Endothelial cell of umbilical vein (primary cell): ENCODE data around the gene DAZL.
A peak's percentile ranks its signal among the peaks of the same experiment; 100 is the strongest.

Experiments used
- CTCF ChIP-seq, 2 donors: IDR thresholded peaks; 1 replicate in 1 of 2; 2 replicates in 1 of 2; pipeline ENCODE4 v1.5.1; 2011; ENCODE audit warnings: low read length in 2 of 2, mild to moderate bottlenecking in 2 of 2, moderate library complexity in 2 of 2, control low read depth in 1 of 2, inconsistent platforms in 1 of 2, low read depth in 1 of 2; ENCODE audit not compliant: insufficient read depth in 1 of 2; ENCODE audit errors: extremely low read depth in 1 of 2
- EZH2 ChIP-seq: IDR thresholded peaks from 2 replicates; pipeline ENCODE4 v1.6.1; 2012; ENCODE audit warnings: borderline replicate concordance, low read depth, mild to moderate bottlenecking, moderate library complexity, low read length, inconsistent platforms; ENCODE audit not compliant: severe bottlenecking
- FOS ChIP-seq: IDR thresholded peaks from 2 replicates; pipeline ENCODE4 v1.6.1; 2011; ENCODE audit warnings: mild to moderate bottlenecking, low read length, moderate library complexity, borderline replicate concordance; ENCODE audit not compliant: insufficient read depth
- JUN ChIP-seq: IDR thresholded peaks from 2 replicates; pipeline ENCODE4 v1.6.1; 2011; ENCODE audit warnings: borderline replicate concordance, low read depth; ENCODE audit not compliant: insufficient read length, insufficient read depth
- MYC ChIP-seq: IDR thresholded peaks from one replicate; pipeline ENCODE4 v1.6.1; 2011; ENCODE audit warnings: mild to moderate bottlenecking, low read depth, low read length
- POLR2A ChIP-seq: IDR thresholded peaks from 2 replicates; pipeline ENCODE4 v1.6.1; 2012; ENCODE audit warnings: low read depth, mild to moderate bottlenecking, control low read depth, low read length
- TF ChIP-seq, protein P1 (sequence below): IDR thresholded peaks from 2 replicates; pipeline ENCODE4 v1.6.1; 2011; ENCODE audit not compliant: insufficient read depth, insufficient read length

GRCh38 chr3:16600780-16601536 is 4.3 kb downstream of the DAZL start:
- TF ChIP-seq CTCF (IDR thresholded peaks at IDR 0.05; ENCODE audit: extremely low read depth in 1 of 2, insufficient read depth in 1 of 2, low read depth in 1 of 2, low read length in 2 of 2) (peak; percentile 56 to 61), POLR2A (no peak), MYC (no peak), JUN (no peak), FOS (no peak), EZH2 (no peak)
- TF ChIP-seq, protein P1, sequence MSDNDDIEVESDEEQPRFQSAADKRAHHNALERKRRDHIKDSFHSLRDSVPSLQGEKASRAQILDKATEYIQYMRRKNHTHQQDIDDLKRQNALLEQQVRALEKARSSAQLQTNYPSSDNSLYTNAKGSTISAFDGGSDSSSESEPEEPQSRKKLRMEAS, result no peak
